Measurements from ENCODE around the gene ACAA2. TPM values are rescaled to one million over a fixed set of nuclear protein-coding genes. Genes with fewer than 3 reads are reported as not detected.

ACAA2 gene
- polyA plus RNA-seq, 3 donors: 20.8 to 109 (median 97.6) TPM

- Histone ChIP-seq H3K4me2 (replicated peaks; ENCODE audit: extremely low read depth, low read length, poor library complexity, severe bottlenecking) (no peak overlapping the region), H3K36me3 (replicated peaks in 1 of 2; ENCODE audit: control insufficient read depth in 1 of 2, insufficient read depth in 2 of 2, low read length in 2 of 2) (no peaks in the 10 kb centered on the region), H3K79me2 (ENCODE audit: insufficient read depth, low read length) (no peaks in the 10 kb centered on the region), H4K20me1 (ENCODE audit: insufficient read depth, low read length) (no peaks in the 10 kb centered on the region), H3K9ac (ENCODE audit: insufficient read depth, low read length, poor library complexity, severe bottlenecking) (no peak overlapping the region), H3K27me3 (ENCODE audit: control insufficient read depth in 2 of 2, insufficient read depth in 2 of 2, low read length in 2 of 2) (peaks cover 0 to 6% of the 10 kb centered on the region in 2 donors), H2AFZ (ENCODE audit: insufficient read depth, low read depth, low read length, poor library complexity, severe bottlenecking) (no peak overlapping the region), H3K4me1 (ENCODE audit: control insufficient read depth in 1 of 2, insufficient read depth in 2 of 2, low read length in 2 of 2) (peaks cover 5 to 9% of the 10 kb centered on the region in 2 donors), H3K9me3 (replicated peaks in 1 of 2; ENCODE audit: control insufficient read depth in 1 of 2, insufficient read depth in 1 of 2, low read length in 2 of 2) (no peaks in the 10 kb centered on the region), H3K4me3 (replicated peaks in 1 of 3; ENCODE audit: low read depth in 2 of 3, low read length in 3 of 3) (no peak overlapping the region), H3K27ac (ENCODE audit: low read depth in 1 of 2, low read length in 2 of 2) (no peak overlapping the region)
- H3K4me1 Mint-ChIP-seq: no peaks in the 10 kb centered on the region
- WGBS (ENCODE audit: insufficient coverage): 76% methylated on average over 6 of the region's 6 CpGs
- H3K4me3 Mint-ChIP-seq: no peak overlapping the region
- no peaks in the 10 kb centered on the region for H3K36me3 Mint-ChIP-seq
- TF ChIP-seq CTCF (IDR thresholded peaks at IDR 0.05): no peak
- no peak overlapping the region for H3K27ac Mint-ChIP-seq
- intact Hi-C loops (cut with micrococcal nuclease): no loop called here
- H3K27me3 Mint-ChIP-seq (ENCODE audit: low read depth in 3 of 3): peaks cover 8 to 12% (median 11%) of the 10 kb centered on the region in 3 donors
- no peak for DNase-seq
- peaks cover 0 to 4% (median 2%) of the 10 kb centered on the region in 7 donors for H3K9me3 Mint-ChIP-seq
Observed at GRCh38 chr18:49756135-49756534, 57.2 kb downstream of the ACAA2 start.

- no peak overlapping the region for H3K9ac ChIP-seq (ENCODE audit: insufficient read depth, low read length, poor library complexity, severe bottlenecking)
- no peak for TF ChIP-seq CTCF (IDR thresholded peaks at IDR 0.05)
- Mint-ChIP-seq H3K36me3 (no peaks in the 10 kb centered on the region), H3K27ac (no peak overlapping the region), H3K4me1 (no peaks in the 10 kb centered on the region), H3K9me3 (peaks cover 0 to 4% (median 2%) of the 10 kb centered on the region in 7 donors), H3K27me3 (ENCODE audit: low read depth in 3 of 3) (peaks cover 6 to 13% (median 13%) of the 10 kb centered on the region in 3 donors), H3K4me3 (no peak overlapping the region)
- H3K4me3 ChIP-seq (replicated peaks in 1 of 3; ENCODE audit: low read depth in 2 of 3, low read length in 3 of 3): no peak overlapping the region
- DNase-seq: no peak
- H2AFZ ChIP-seq (ENCODE audit: insufficient read depth, low read depth, low read length, poor library complexity, severe bottlenecking): no peak overlapping the region
- H3K27me3 ChIP-seq (ENCODE audit: control insufficient read depth in 2 of 2, insufficient read depth in 2 of 2, low read length in 2 of 2): peaks cover 0 to 6% of the 10 kb centered on the region in 2 donors
- 96% methylated on average over 3 of the region's 6 CpGs for WGBS (ENCODE audit: insufficient coverage)
- H3K4me2 ChIP-seq (replicated peaks; ENCODE audit: extremely low read depth, low read length, poor library complexity, severe bottlenecking): no peak overlapping the region
- H3K79me2 ChIP-seq (ENCODE audit: insufficient read depth, low read length): no peaks in the 10 kb centered on the region
- no peaks in the 10 kb centered on the region for H3K36me3 ChIP-seq (replicated peaks in 1 of 2; ENCODE audit: control insufficient read depth in 1 of 2, insufficient read depth in 2 of 2, low read length in 2 of 2)
- H3K4me1 ChIP-seq (ENCODE audit: control insufficient read depth in 1 of 2, insufficient read depth in 2 of 2, low read length in 2 of 2): peaks cover 5 to 9% of the 10 kb centered on the region in 2 donors
- intact Hi-C loops (cut with micrococcal nuclease): no loop called here
- no peaks in the 10 kb centered on the region for H4K20me1 ChIP-seq (ENCODE audit: insufficient read depth, low read length)
- H3K9me3 ChIP-seq (replicated peaks in 1 of 2; ENCODE audit: control insufficient read depth in 1 of 2, insufficient read depth in 1 of 2, low read length in 2 of 2): no peaks in the 10 kb centered on the region
- H3K27ac ChIP-seq (ENCODE audit: low read depth in 1 of 2, low read length in 2 of 2): no peak overlapping the region
Observed at GRCh38 chr18:49755489-49755888, 57.8 kb downstream of the ACAA2 start.
